Neural cell (in vitro differentiated cells): ENCODE data around the gene ATG2A. TPM values are rescaled to one million over a fixed set of nuclear protein-coding genes. Genes with fewer than 3 reads are reported as not detected.
"Not testable (repeated sequence)": the region's sequence is repeated elsewhere in the genome, so short reads cannot be mapped to it uniquely, and the experiment has no call there.

Experiments
- H2AFZ ChIP-seq: fragments of 200-600, 300-800 bp; sonication (generic), shearing (Covaris generic); 2 replicates; pipeline ENCODE4 v1.6.0; 2014; ENCODE audit warnings: low read depth, mild to moderate bottlenecking, antibody characterized with exemption, low read length, moderate library complexity
- H3F3A ChIP-seq: fragments of 200-600 bp; shearing (Covaris generic); 2 replicates; pipeline ENCODE4 v1.6.1; 2016; ENCODE audit warnings: mild to moderate bottlenecking, moderate library complexity, mixed read lengths, antibody characterized with exemption, low read length; ENCODE audit not compliant: insufficient read depth, poor library complexity, severe bottlenecking
- H3K27ac ChIP-seq: fragments of 200-600, 300-800 bp; sonication (generic), shearing (Covaris generic); 2 replicates; pipeline ENCODE4 v1.5.1; 2014; ENCODE audit warnings: mild to moderate bottlenecking, low read length, moderate library complexity
- H3K27me3 ChIP-seq: fragments of 300-800, 200-600 bp; sonication (generic), shearing (Covaris generic); 2 replicates; pipeline ENCODE4 v1.6.0; 2014; ENCODE audit warnings: mild to moderate bottlenecking, low read depth, low read length, moderate library complexity; ENCODE audit not compliant: insufficient read depth
- H3K36me3 ChIP-seq: fragments of 300-800, 200-600 bp; sonication (generic), shearing (Covaris generic); 2 replicates; pipeline ENCODE4 v1.5.1; 2014; ENCODE audit warnings: mild to moderate bottlenecking, antibody characterized with exemption, low read length, moderate library complexity; ENCODE audit not compliant: insufficient read depth
- H3K4me2 ChIP-seq: fragments of 300-800, 200-600 bp; sonication (generic), shearing (Covaris generic); 2 replicates; pipeline ENCODE4 v1.6.0; 2014; ENCODE audit warnings: mild to moderate bottlenecking, low read length
- H3K4me3 ChIP-seq: fragments of 300-800, 200-600 bp; sonication (generic), shearing (Covaris generic); 2 replicates; pipeline ENCODE4 v1.5.1; 2014; ENCODE audit warnings: mild to moderate bottlenecking, low read length, moderate library complexity
- H3K79me2 ChIP-seq: fragments of 200-600 bp; shearing (Covaris generic); replicated peaks from 2 replicates; pipeline ENCODE4 v1.6.0; 2014; ENCODE audit warnings: mild to moderate bottlenecking, low read length, moderate library complexity; ENCODE audit not compliant: insufficient read depth
- H3K9ac ChIP-seq: fragments of 300-800, 200-600 bp; sonication (generic), shearing (Covaris generic); 2 replicates; pipeline ENCODE4 v1.6.1; 2016; ENCODE audit warnings: mild to moderate bottlenecking, low read length, mixed read lengths
- H3K9me2 ChIP-seq: fragments of 200-600 bp; shearing (Covaris generic); 2 replicates; pipeline ENCODE4 v1.6.1; 2016; ENCODE audit warnings: mild to moderate bottlenecking, low read length, mixed read lengths; ENCODE audit not compliant: insufficient read depth
- H3K9me3 ChIP-seq: fragments of 200-600, 300-800 bp; sonication (generic), shearing (Covaris generic); 2 replicates; pipeline ENCODE4 v1.6.1; 2016; ENCODE audit warnings: mild to moderate bottlenecking, mixed run types, low read length, moderate library complexity, mixed read lengths
- H4K20me1 ChIP-seq: fragments of 200-600 bp; shearing (Covaris generic); 2 replicates; pipeline ENCODE4 v1.6.1; 2016; ENCODE audit warnings: mild to moderate bottlenecking, mixed run types; ENCODE audit not compliant: insufficient read depth
- CTCF ChIP-seq: fragments of 450-650 bp; IDR thresholded peaks from 2 replicates; pipeline ENCODE4 v1.5.1; 2014; ENCODE audit warnings: antibody characterized with exemption, mild to moderate bottlenecking, moderate library complexity; ENCODE audit not compliant: poor library complexity, severe bottlenecking
- EP300 ChIP-seq: fragments of 450-650 bp; conservative IDR thresholded peaks from 2 replicates; pipeline ENCODE4 v1.6.1; 2014; ENCODE audit warnings: antibody characterized with exemption, mild to moderate bottlenecking, moderate library complexity; ENCODE audit not compliant: poor library complexity, severe bottlenecking
- EZH2 ChIP-seq: fragments of 200-600, 300-800 bp; shearing (Covaris generic), sonication (generic); IDR thresholded peaks from 2 replicates; pipeline ENCODE4 v1.6.1; 2014; ENCODE audit warnings: antibody characterized with exemption, low read length, borderline replicate concordance, mild to moderate bottlenecking; ENCODE audit not compliant: insufficient read depth, poor library complexity, severe bottlenecking
- MXI1 ChIP-seq: fragments of 450-650 bp; conservative IDR thresholded peaks from 2 replicates; pipeline ENCODE4 v1.6.1; 2014; ENCODE audit warnings: antibody characterized with exemption, mild to moderate bottlenecking; ENCODE audit not compliant: poor library complexity, severe bottlenecking
- POLR2AphosphoS5 ChIP-seq: IDR thresholded peaks from 2 replicates; pipeline ENCODE4 v1.6.1; 2012
- RAD21 ChIP-seq: fragments of 450-650 bp; conservative IDR thresholded peaks from 2 replicates; pipeline ENCODE4 v1.6.1; 2014; ENCODE audit warnings: antibody characterized with exemption, mild to moderate bottlenecking, moderate library complexity
- SMC3 ChIP-seq: fragments of 450-650 bp; conservative IDR thresholded peaks from 2 replicates; pipeline ENCODE4 v1.6.1; 2014; ENCODE audit warnings: antibody characterized with exemption, mild to moderate bottlenecking, moderate library complexity; ENCODE audit not compliant: poor library complexity
- polyA plus RNA-seq: library from polyadenylated mRNA; depleted of rRNA; stranded (reverse); fragments of >200 nt; gene quantifications from 2 replicates; pipeline ENCODE4 v1.2.3, GENCODE V29; 2014
- TF ChIP-seq, protein P1 (sequence below): IDR thresholded peaks from 2 replicates; pipeline ENCODE4 v1.6.1; 2012; ENCODE audit warnings: borderline replicate concordance

Gene ATG2A
- polyA plus RNA-seq, 1 donor from 2014 or later = 7.5 TPM

GRCh38 chr11:64848214-64848825 is 68.7 kb downstream of the ATG2A start:
- no peaks in the 10 kb centered on the region for H4K20me1 ChIP-seq
- no peak overlapping the region for H3K4me2 ChIP-seq
- no peak overlapping the region for H3K9ac ChIP-seq
- no peaks in the 10 kb centered on the region for H3K9me2 ChIP-seq
- H2AFZ ChIP-seq = no peak overlapping the region
- no peaks in the 10 kb centered on the region for H3K9me3 ChIP-seq
- H3K27me3 ChIP-seq = peaks cover 24% of the 10 kb centered on the region
- H3K79me2 ChIP-seq = no peaks in the 10 kb centered on the region
- H3K27ac ChIP-seq = no peak overlapping the region
- TF ChIP-seq, protein P1, sequence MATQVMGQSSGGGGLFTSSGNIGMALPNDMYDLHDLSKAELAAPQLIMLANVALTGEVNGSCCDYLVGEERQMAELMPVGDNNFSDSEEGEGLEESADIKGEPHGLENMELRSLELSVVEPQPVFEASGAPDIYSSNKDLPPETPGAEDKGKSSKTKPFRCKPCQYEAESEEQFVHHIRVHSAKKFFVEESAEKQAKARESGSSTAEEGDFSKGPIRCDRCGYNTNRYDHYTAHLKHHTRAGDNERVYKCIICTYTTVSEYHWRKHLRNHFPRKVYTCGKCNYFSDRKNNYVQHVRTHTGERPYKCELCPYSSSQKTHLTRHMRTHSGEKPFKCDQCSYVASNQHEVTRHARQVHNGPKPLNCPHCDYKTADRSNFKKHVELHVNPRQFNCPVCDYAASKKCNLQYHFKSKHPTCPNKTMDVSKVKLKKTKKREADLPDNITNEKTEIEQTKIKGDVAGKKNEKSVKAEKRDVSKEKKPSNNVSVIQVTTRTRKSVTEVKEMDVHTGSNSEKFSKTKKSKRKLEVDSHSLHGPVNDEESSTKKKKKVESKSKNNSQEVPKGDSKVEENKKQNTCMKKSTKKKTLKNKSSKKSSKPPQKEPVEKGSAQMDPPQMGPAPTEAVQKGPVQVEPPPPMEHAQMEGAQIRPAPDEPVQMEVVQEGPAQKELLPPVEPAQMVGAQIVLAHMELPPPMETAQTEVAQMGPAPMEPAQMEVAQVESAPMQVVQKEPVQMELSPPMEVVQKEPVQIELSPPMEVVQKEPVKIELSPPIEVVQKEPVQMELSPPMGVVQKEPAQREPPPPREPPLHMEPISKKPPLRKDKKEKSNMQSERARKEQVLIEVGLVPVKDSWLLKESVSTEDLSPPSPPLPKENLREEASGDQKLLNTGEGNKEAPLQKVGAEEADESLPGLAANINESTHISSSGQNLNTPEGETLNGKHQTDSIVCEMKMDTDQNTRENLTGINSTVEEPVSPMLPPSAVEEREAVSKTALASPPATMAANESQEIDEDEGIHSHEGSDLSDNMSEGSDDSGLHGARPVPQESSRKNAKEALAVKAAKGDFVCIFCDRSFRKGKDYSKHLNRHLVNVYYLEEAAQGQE = no peak
- TF ChIP-seq CTCF (no peak), EZH2 (no peak), SMC3 (no peak), EP300 (no peak), MXI1 (no peak), RAD21 (no peak)
- H3K4me3 ChIP-seq = no peak overlapping the region
- H3F3A ChIP-seq = no peaks in the 10 kb centered on the region
- no peaks in the 10 kb centered on the region for H3K36me3 ChIP-seq

DNA sequence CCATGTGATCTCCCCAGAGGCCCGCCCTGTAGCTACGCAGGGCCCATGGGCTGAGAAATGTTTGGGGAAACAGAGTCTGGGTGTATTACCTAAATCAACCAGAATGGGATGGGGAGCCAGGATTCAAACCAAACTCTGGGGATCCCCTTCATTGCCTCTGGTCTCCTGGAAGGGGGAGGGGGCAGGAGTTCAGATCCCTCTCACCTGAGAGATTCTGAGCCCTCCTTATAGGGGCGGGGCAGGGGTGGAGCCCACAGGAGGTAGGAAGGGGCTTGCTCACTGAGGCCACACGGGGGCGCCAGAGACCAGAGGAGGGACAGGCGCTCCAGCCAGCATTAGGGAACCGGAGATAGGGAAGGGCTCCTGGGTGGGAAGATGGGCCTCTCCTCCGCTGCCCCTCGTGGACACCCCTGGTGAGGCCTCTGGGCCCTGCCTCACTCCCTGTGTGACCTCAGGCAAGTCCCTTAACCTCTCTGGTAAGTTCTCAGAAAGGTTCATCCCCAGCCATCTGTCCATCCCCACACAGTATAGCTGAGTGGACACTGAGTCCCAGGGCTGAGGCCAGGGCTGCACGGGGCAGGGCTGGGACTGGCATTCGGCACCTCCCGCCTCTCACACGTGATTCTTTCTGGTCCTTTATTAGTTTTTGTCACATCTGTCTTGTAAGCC is 69.9 kb downstream of the ATG2A start:
- H3K9me2 ChIP-seq = no peaks in the 10 kb centered on the region
- no peak overlapping the region for H3K27ac ChIP-seq
- H2AFZ ChIP-seq = no peak overlapping the region
- peaks cover 25% of the 10 kb centered on the region for H3K27me3 ChIP-seq
- TF ChIP-seq POLR2AphosphoS5 (no peak), SMC3 (peak; percentile 80), EZH2 (no peak), RAD21 (peak; percentile 93), CTCF (peak; percentile 95)
- no peak overlapping the region for H3K4me3 ChIP-seq
- no peaks in the 10 kb centered on the region for H3K9me3 ChIP-seq
- H3K36me3 ChIP-seq = no peaks in the 10 kb centered on the region
- no peak overlapping the region for H3K9ac ChIP-seq
- no peaks in the 10 kb centered on the region for H3K79me2 ChIP-seq
- no peak overlapping the region for H3K4me2 ChIP-seq
- no peaks in the 10 kb centered on the region for H4K20me1 ChIP-seq
- no peaks in the 10 kb centered on the region for H3F3A ChIP-seq

DNA sequence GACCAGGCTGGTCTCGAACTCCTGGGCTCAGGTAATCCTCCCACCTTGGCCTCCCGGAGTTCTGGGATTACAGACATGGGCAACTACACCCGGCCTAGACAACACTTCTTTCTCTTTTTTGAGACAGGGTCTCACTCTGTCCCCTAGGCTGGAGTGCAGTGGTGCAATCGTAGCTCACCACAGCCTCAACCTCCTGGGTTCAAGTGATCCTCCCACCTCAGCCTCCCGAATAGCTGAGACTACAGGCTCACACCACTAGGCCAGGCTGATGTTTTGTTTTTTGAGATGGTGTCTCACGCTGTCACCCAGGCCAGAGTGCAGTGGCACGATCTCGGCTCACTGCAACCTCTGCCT is 71.3 kb downstream of the ATG2A start:
- not testable (repeated sequence) for H3K9ac ChIP-seq, H3K4me3 ChIP-seq, H3K36me3 ChIP-seq, H3K9me2 ChIP-seq, H2AFZ ChIP-seq, H3K79me2 ChIP-seq, H3F3A ChIP-seq, H4K20me1 ChIP-seq, H3K9me3 ChIP-seq, H3K4me2 ChIP-seq, H3K27ac ChIP-seq
- peaks cover 25% of the 10 kb centered on the region for H3K27me3 ChIP-seq
